Epithelial cell of proximal tubule (primary cell): ENCODE measurements around the gene SFTPA2. TPM values are rescaled to one million over a fixed set of nuclear protein-coding genes. Genes with fewer than 3 reads are reported as not detected.
"Not testable (repeated sequence)": the region's sequence is repeated elsewhere in the genome, so short reads cannot be mapped to it uniquely, and the experiment has no call there.

Experiments used
- DNase-seq: peaks from one replicate; pipeline ENCODE4 v3.0.0-alpha.2; 2011; ENCODE audit warnings: low read depth
- H3K4me3 ChIP-seq: 2 replicates; pipeline ENCODE4 v1.5.1; 2011; ENCODE audit warnings: low read depth, mild to moderate bottlenecking, low read length
- total RNA-seq: library from RNA; depleted of rRNA; stranded (reverse); fragments of >200 nt; gene quantifications from 2 replicates; pipeline ENCODE4 v1.2.3, GENCODE V29; 2015
- TF ChIP-seq, protein P1 (sequence below): conservative IDR thresholded peaks from 2 replicates; pipeline ENCODE4 v1.5.1; 2012; ENCODE audit warnings: low read depth, mild to moderate bottlenecking, low read length

SFTPA2 gene
- total RNA-seq, 1 donor from 2014 or later = not detected

GRCh38 chr10:79582096-79582495 lies 21.9 kb upstream of the SFTPA2 start:
- no peak for DNase-seq
- TF ChIP-seq, protein P1, sequence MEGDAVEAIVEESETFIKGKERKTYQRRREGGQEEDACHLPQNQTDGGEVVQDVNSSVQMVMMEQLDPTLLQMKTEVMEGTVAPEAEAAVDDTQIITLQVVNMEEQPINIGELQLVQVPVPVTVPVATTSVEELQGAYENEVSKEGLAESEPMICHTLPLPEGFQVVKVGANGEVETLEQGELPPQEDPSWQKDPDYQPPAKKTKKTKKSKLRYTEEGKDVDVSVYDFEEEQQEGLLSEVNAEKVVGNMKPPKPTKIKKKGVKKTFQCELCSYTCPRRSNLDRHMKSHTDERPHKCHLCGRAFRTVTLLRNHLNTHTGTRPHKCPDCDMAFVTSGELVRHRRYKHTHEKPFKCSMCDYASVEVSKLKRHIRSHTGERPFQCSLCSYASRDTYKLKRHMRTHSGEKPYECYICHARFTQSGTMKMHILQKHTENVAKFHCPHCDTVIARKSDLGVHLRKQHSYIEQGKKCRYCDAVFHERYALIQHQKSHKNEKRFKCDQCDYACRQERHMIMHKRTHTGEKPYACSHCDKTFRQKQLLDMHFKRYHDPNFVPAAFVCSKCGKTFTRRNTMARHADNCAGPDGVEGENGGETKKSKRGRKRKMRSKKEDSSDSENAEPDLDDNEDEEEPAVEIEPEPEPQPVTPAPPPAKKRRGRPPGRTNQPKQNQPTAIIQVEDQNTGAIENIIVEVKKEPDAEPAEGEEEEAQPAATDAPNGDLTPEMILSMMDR = no peak
- H3K4me3 ChIP-seq = no peak overlapping the region

- H3K4me3 ChIP-seq = no peak overlapping the region
- TF ChIP-seq, protein P1 = no peak
- no peak for DNase-seq
These were observed 20.8 kb upstream of the SFTPA2 start for GRCh38 chr10:79581044-79581443.

DNA sequence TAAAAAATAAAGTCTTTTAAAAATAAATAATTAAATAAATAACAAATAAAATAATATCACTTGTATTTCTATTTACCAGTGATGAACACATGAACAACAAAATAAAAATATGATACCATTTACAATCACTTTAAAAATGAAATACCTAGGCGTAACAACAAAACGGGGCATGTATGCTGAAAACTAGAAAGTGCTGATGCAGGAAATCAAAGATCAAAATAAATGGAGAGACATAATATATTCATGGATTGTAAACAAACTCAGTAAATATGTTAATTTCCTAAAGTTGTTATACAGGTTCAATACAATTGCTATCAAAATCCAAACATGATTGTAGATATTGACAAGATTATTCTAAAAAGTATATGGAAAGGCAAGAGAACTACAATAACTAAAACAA lies 19.2 kb upstream of the SFTPA2 start:
- TF ChIP-seq, protein P1 = no peak
- DNase-seq = no peak
- no peak overlapping the region for H3K4me3 ChIP-seq

- DNase-seq, H3K4me3 ChIP-seq: not testable (repeated sequence)
These were observed 10.4 kb upstream of the SFTPA2 start for GRCh38 chr10:79570624-79571023.

GRCh38 chr10:79563426-79563825 lies 3.2 kb upstream of the SFTPA2 start:
- no peak for DNase-seq
- TF ChIP-seq, protein P1 = no peak

DNA sequence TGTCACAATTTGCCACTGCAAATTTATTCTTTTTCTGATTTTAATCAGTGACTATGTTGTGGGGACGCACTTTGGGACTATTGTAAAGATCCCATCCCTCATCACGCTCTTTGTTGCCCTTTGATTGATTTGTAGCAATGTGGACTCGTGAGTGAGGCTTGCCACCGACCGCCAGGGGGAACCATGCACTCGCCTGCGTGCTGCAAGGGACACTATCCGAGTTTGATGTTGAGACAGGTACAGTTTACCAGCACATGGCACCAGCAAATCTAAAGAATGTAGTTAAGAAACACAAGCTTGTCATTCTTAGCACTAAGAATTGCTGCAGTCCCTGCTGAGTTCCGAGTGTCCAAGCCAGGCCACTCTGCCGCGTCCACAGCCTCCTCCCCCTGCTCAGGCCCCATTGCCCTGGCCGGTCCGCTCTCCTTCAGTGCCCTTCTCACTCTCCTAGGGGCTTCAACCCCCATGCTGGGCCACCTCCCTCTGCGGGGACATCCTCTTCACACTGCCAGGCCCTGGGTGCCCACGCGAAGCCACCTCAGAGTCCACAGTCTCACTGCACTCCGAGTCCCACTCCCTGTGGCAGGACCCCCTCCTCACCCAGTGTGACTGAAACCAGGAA lies 2.0 kb upstream of the SFTPA2 start:
- no peak for DNase-seq
- H3K4me3 ChIP-seq = no peak overlapping the region
- TF ChIP-seq, protein P1 = peak; percentile 97

More at GRCh38 chr10:79563426-79563825, 3.2 kb upstream of the SFTPA2 start:
- H3K4me3 ChIP-seq = no peak overlapping the region

DNA sequence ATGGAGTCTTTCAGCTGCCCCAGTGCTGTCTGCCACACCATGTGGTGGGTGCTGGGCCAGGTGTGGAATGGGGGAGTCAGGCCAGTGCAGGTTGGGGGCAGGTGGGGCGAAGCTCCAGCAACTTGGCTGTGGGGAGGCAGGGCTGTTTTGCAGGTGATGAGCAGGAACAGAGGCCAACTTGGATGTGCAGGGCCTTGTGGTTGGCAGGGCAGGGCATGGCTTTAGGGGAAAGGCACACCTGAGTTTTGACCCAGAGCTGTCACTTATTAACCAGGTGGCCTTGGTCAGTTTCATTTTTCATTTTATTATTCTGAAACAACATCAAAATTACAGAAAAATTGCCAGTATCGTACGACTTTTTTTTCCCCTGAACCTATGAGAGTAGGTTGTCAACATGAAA lies 1.1 kb upstream of the SFTPA2 start:
- TF ChIP-seq, protein P1 = no peak
- no peak for DNase-seq
- no peak overlapping the region for H3K4me3 ChIP-seq
